GM18517 (cell line): Measurements from ENCODE around the gene CADM4.
"Not testable (repeated sequence)": the region's sequence is repeated elsewhere in the genome, so short reads cannot be mapped to it uniquely, and the experiment has no call there.

Experiments
- ATAC-seq: cut with Tn5 transposase; IDR thresholded peaks from one replicate; pipeline ENCODE4 v1.9.1; 2021; ENCODE audit warnings: mild to moderate bottlenecking, moderate library complexity; ENCODE audit not compliant: unreplicated experiment

The CADM4 gene

DNA sequence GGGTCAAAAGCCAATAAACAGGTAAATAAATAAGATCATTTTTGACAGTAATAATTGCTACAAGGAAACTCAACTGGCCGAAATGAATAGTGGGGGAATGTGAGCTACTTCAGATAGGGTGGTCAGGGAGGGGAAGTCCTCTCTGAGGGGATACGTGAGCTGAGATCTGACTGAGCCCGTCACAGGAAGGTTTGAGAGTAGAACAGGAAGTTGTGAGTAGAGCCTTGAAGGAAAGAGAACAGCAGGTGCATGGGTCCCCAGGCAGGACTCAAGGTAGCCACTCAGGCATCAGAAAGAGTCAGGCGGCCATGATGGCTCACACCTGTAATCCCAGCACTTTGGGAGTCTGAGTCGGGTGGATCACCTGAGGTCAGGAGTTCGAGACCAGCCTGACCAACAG lies 50.0 kb downstream of the CADM4 start:
- ATAC-seq: no peak

DNA sequence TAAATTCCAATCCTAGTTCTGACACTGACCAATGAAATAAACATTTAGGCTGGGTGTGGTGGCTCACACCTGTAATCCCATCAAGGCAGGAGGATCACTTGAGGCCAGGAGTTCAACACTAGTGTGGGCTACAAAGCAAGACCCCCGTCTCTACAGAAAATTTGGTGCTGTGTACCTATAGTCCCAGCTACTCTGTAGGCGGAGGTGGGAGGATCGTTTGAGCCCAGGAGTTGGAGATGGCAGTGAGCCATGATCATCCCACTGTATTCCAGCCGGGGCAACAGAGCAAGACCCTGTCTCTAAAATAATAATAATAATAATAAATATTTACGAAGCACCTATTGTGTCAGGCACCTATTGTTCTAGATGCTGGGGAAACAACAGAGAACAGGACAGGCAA lies 50.4 kb downstream of the CADM4 start:
- ATAC-seq: no peak

DNA sequence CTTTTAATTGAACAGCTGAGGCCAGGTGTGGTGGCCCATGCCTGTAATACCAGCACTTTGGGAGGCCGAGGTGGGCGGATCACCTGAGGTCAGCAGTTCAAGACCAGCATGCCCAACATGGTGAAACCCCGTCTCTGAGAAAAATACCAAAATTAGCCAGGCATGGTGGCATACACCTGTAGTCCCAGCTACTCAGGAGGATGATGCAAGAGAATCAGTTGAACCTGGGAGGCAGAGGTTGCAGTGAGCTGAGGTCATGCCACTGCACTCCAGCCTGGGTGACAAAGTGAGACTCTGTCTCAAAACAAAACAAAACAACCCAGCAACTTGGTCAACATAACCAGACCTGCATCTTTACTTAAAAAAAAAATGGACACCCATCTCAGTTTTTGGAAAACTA lies 52.6 kb downstream of the CADM4 start:
- not testable (repeated sequence) for ATAC-seq

DNA sequence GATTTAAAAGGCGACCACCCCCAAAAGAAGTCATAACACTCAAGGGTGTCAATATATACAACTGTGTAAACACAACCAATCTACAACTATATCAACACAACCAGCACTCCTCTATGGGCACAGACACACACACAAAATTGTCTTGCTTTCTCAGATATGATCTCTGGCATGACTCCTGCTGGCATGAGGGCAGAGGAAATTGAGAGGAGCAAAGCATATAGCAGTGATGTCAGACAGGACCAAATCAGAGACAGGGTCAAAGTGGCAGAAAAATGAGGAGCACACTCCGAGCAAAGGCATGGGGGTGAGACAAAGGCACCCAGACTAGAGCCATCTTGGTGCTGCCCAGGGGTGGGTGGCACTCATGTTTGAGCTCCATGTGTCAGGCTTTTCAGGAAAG lies 53.3 kb downstream of the CADM4 start:
- no peak for ATAC-seq

DNA sequence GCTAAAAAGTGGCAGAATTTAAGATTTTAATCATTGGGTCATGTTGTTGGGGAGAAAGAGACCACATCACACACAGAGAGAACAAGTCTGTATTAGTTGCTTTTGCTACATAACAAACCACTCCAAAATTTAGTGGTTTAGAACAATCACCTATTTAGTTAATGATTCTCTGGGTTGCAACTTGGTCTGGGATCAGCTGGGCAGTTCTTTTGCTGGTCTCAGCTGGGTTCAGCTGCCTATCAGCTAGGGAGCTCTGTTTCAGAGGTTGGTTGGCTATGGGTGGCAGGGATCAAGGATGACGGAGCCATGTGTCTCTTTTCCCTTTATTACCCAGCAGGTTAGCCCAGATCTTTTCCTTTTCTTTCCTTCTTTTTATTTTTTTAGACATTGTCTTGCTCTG lies 55.2 kb downstream of the CADM4 start:
- no peak for ATAC-seq

DNA sequence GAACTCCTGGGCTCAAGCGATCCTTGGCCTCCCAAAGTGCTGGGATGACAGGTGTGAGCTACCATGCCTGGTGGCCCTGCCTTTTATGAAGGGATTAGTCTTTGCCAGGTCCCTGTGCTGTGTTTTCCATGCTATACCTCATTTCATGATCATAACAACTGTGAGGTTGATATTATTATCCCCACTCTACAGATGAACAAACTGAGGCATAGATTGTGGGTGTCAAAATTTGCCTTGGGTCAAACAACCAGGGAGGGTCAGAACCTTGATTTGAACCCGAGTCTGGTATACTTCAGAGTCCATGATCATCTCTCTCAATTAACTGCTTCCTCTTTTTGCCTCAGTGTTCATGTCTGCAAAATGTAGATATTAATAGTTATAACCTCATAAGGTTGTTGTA lies 57.2 kb downstream of the CADM4 start:
- ATAC-seq: no peak

DNA sequence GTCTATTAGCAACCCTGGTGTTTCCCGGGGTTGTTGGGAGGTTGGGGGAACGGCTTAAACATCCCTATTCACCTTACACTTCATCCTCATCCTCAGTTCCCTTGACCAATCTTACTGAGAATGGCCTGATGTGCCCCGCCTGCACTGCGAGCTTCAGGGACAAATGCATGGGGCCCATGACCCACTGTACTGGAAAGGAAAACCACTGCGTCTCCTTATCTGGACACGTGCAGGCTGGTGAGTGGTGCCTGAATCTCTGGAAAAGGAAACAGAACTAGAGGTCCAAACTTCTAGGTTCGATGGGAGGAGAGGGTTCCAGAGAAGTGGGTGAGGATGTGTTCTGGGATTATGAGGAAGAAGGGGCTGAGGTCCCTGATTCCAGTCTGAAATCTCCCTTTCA lies 58.2 kb downstream of the CADM4 start:
- ATAC-seq: no peak

DNA sequence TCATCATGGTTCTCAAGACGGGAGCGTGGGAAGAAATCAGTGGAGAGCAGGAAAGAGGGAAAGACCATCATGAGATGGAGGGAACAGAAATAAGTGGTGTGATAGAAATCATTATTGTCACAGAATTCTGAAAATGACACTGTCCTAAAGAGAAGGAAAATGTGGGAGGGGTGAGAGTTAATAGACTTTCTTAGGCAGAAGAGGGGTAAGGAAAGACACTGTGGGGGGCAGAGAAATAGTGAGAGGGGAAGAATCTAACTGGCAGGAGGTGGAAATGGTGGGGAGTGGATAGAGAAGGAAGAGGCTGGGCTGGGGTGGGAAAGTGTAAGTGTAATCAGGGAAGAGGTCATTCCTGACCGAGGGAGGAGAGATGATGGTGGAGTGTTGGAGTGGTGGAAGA lies 60.9 kb downstream of the CADM4 start:
- no peak for ATAC-seq

DNA sequence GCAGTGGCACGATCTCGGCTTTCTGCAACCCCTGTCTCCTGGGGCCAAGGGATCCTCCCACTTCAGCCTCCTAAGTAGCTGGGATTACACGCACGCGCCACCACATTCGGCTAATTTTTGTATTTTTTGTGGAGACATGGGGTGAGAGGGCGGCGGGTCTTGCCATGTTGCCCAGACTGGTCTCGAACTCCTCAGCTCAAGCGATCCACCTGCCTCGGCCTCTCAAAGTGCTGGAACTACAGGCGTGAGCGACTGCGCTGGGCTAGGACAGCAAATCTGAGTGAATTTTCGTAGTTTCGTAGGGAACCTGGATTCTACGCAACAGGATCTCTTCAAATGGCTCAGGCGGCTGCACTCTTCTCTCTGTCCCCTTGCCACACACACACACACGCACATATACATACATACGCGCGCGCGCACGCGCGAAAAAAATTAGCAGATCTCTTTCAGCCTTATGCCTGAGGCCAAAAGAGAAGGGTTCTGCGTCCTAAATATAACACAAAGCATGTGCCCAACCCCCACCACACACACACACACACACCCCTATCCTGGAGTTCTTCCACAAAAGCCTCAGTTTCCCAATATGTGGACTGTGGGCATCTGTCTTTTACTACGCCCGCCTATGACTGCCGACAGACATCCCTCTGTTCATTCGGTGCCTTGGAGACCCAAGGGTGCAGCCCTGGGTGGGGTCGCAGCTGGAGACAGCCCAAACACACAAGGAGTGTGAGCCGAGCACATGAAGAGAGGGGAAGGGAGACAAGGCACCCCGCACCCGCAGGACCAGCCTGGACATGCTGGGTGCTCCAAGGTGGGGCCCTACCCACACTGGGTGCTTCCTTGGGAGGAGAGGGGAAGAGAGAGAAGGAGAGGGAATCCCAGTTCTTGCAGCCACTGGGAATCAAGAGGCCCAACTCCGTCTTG lies 63.4 kb downstream of the CADM4 start:
- no peak for ATAC-seq

DNA sequence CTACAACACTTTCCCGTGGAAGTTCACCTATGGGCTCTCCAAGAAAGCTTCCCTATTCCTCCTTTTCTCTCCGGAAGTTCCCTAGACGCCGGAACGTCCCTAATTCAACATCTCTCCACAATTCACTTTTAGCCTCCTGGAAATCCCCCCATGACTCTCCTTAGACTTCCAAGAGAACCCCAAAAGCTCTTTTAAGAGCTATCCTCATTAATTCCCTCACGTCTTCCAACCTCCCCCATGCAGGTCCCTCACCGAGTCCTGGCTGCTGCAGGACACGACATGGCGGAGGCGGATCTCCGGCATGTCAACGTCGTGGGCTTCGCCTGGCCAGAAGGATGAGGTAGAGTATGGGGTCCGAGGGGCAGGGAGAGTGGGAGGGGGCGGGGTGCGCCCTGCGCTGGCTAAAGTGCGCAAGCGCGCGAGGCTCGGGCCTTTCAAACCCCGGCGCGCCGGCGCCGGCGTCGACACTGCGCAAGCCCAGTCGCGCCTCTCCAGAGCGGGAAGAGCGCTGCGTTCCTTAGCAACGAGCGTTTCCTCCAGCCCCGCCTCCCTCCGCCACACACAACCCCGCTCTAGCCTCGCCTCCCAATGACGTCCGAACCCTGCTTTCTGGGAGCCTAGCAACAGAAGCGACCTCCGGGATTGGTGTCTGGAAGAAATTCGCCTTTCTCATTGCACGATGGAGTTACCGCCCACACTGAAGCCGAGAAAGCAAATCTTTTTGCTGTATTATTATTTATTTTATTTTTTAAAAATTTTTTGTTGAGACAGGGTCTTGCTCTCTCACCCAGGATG lies 64.3 kb downstream of the CADM4 start, which contains the start of the genes PINLYP and XRCC1:
TSS of gene PINLYP (plus strand) at position 646 of the 795 bp plus-strand sequence. CDS start 1,391 bp downstream, outside the sequence.
TSS of gene XRCC1 (minus strand) at position 372 of the 795 bp plus-strand sequence. CDS start at position 303, 69 bp downstream.
- ATAC-seq: peak; percentile 93

DNA sequence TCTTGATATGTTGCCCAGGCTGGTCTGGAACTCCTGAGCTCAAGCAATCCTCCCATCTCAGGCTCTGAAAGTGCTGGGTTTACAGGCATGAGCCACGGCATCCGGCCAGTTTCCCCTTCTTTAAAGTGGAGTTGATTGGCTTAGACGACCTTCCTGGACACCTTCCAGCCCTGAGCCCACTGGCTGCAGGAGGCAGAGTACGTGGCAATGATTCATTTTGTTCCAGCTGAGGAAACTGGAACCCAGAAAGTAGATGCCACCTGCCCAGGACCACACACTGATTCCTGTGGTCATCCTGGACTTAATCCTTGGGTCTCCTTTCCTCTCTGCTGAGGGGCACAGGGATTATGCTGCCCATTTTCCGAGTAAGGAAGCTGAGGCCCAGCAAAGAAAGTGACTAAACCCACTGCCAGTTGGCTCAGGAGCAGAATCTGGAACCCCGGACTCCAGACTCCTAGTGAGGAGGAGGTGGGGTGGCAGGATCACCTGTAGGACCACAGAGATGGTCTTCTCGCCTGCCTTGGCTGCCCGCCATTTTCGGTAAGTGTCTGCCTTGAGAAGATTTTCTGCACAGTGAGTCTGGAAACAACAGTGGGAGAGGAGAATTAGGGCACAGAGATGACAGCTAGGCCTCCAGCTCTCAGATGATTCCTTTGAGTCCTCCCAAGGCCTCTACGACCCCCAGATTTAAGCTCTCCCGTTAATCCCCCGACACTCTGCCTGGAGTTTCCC lies 65.1 kb downstream of the CADM4 start:
- no peak for ATAC-seq
